ENCODE results near the gene COL11A2.

COL11A2 gene

DNA sequence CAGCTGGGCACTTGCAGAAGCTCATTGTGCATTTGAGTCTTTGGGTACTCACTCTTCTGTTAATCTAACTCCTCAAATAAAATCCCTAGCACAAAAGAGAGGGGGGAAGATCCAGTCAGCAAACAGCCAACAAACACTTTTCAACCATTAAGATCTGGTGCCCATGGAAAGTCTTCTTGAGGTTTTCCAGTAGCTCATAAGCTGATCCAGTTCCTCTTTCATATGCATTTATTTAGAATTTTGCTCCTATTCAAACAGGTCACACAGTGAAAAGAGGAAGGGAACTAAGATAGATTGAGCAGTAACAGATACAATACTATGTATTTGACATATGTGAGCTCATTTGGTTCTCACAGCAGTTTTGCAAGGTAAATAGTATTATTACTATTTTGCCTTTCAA lies 77.9 kb downstream of the COL11A2 start:
- no peak for DNase-seq

DNA sequence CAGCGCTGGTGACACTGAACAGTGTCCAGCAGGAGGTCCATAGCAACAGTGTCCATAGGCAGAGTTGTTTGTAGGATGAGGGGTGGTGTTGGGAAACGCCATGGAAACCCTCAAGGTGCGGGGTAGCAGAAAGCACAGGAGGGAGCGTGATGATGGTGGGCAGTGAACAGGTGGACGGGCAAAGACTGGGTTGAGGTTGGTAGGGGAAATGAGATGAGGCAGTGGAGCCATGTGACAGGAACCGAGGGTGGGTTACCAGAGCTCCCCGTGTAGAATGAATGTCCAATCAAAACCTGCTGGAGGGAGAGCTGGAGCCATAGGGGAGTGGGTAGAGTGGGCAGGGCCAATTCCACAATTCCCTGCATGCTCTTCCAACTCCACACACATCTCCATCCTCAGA lies 78.5 kb downstream of the COL11A2 start:
- DNase-seq: no peak
